GDM1 (cell line): ENCODE data around the gene VWA1.
"Not testable (repeated sequence)": the region's sequence is repeated elsewhere in the genome, so short reads cannot be mapped to it uniquely, and the experiment has no call there.

Source experiments
- DNase-seq: peaks from one replicate; lab custom pipeline; 2025; lab: John Stamatoyannopoulos, UW

Gene VWA1

DNA sequence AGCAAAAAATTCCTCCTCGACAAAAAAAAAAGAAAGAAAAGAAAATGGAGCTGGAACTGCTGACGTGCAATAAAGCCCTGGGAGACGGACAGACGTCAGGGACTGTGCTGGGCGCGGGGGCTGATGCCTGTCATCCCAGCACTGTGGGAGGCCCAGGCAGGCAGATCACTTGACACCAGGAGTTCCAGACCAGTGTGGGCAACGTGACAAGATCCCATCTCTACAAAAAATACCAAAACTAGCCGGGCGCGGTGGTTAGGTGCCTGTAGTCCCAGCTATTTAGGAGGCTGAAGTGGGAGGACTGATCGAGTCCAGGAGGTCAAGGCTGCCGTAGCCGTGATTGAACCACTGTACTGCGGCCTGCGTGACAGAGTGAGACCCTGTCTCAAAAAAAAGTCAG is 10.8 kb upstream of the VWA1 start:
- no peak for DNase-seq

DNA sequence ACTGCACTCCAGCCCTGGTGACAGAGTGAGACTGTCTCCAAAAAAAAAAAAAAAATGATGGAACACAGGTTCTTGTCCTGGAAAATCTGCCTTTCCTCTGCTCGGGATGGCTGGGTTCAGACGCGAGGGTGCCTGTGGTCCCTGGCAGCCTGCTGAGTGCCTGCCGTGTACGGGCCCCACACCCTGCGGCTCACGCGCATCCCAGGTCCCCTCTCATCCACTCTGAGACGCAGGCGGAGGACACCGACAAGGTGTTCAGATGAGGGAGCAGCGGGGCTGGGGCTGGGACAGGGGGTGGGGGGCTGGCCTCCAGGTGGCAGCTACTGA is 10.1 kb upstream of the VWA1 start:
- DNase-seq, result no peak

DNA sequence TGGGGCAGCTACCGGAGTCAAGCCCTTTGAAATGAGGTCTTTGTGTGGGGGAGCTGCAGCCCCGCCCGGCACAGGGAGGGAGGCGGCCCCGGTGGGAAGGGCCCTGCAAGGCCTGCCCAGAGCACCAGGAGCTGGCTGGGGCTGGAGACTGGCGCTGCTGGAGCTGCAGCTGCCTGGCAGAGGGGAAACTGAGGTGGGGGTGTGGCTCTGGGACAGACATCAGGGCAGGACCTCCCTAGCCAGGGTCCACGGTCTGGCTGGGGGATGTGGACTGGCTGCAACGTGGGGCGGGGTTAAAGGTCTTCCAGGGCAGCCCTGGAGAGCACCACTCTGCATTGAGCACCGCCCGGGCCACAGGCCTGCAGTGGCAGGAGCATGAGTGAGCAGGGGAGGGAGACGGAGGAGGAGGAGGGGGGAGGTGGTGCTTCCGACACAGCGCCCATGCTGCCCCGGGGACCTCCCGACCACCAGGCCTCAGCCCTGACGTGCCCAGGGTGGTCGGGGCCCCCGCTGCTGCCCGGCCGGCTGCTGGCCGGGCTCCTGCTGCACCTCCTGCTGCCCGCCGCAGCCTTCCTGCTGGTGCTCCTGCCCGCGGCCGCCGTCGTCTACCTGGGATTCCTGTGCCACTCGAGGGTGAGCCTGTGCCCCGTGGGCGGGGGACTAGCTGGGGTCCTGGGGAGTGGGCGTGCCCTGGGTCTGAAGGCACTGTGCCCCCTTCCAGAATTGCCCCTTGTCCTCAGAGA is 9.6 kb upstream of the VWA1 start:
- no peak for DNase-seq

DNA sequence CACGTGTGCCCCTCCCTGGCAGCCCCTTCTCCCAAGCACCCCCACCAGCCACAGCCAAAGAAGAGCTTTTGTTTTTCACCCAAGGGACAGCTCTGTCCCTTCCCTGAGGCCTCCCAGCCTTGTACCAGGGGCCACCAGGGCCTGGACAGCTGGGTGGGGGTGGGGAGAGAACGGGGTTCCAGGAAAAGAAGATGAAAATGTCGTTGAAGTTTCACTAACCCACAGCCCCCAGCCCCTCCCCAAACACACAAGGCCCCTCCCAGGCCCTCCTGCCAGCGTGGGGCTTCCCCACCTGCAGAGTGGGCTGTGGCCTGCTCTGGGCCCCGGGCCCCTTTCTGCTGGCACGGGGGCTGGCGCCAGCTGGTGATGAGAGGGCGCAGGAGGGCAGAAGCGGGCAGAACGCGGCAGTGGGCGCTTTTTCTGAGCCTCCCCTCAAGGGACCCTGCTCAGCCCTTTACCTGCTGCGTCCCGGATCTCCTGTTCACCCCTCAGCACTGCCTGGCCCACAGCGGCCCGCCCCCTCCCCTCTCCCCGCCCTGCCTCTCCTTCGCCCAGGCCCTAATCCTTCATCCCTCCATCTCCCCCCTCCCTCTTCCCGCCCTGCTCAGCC is 8.9 kb upstream of the VWA1 start:
- DNase-seq, result no peak

DNA sequence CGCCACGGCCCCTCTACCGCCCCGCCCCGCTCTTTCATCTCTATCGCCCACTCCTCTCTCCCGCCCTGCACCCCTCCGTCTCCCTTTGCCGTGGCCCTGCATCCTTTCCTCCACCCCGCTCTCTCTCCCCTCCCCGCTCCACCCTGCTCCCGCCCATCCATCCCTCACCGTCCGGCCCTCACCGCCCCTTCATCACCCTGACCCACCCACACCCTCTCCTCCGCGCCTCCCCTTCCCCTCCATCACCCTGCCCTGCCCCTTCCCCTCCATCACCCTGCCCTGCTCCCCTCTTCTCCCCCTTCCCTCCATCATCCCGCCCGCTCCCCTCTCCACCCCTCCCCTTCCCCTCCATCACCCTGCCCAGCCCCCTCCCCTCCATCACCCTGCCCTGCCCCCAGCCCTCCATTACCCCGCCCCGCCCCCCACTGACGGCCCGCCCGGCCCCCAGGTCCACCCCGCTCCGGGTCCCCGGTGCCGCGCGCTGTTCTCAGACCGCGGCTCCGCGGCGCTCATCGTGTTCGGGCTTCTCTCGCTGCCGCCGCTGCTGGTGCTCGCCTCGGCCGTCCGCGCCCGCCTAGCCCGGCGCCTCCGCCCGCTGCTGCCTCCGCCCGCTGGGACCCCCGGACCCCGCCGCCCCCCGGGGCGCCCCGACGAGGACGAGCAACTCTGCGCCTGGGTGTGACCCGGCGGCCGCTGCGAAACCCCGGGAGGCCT is 8.2 kb upstream of the VWA1 start:
- no peak for DNase-seq

DNA sequence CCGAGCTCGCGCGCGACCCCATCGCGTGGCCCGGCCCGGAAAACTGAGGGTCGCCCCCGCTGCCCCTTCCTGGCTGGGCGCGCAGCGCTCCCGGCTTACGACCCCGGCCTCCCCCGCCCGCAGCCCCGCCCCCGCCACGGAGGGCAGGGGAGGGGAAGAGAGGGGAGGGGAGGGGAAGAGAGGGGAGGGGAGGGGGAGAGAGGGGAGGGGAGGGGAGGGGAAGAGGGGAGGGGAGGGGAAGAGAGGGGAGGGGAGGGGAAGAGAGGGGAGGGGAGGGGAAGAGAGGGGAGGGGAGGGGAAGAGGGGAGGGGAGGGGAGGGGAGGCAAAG is 7.7 kb upstream of the VWA1 start:
- no peak for DNase-seq

DNA sequence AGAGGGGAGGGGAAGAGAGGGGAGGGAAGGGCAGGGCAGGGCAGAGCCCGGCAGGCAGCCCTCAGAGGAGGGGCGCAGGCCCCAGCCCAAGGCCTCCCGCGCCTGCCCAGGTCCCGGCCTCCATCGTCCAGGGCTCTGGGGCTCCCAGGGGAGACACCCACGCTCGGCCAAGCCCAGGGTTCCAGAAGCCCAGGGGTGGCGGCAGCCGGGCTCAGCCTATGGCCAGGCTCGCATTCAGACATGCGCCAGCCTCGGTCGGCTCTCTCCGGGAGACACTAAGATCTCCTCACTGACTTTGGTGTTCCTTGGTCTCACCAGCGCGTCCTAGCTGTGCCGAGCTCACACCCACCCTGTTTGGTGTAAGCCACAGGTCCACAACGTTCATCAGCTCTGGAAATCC is 7.3 kb upstream of the VWA1 start:
- DNase-seq, result no peak

DNA sequence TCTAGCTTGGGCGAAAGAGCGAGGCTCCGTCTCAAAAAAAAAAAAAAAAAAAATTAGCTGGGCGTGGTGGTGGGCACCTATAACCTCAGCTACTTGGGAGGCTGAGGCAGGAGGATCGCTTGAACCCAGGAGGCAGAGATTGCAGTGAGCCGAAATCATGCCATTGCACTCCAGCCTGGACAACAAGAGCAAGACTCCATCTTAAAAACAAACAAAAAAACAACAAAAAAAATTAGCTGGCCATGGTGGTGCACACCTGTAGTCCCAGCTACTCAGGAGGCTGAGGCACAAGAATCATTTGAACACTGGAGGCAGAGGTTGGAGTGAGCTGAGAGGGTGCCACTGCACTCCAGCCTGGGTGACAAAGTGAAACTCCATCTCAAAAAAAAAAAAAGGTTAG is 6.5 kb upstream of the VWA1 start:
- DNase-seq, result not testable (repeated sequence)

DNA sequence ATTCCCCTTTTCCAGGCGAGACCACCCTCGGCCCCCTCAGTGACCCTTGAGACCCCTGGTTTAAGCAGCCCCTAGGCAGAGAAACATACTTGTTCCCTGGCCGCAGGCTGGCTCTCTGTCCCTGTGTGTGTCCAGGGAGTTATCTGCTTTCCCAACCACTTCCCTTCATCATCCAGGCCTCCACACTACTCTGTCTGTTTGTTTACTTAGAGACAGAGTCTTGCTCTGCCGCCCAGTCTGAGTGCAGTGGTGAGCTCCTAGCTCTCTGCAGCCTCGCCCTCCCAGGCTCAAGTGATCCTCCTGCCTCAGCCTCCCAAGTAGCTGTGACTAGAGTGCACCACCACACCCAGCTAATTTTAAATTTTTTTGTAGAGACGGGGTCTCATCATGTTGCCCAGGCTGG is 5.8 kb upstream of the VWA1 start:
- no peak for DNase-seq

DNA sequence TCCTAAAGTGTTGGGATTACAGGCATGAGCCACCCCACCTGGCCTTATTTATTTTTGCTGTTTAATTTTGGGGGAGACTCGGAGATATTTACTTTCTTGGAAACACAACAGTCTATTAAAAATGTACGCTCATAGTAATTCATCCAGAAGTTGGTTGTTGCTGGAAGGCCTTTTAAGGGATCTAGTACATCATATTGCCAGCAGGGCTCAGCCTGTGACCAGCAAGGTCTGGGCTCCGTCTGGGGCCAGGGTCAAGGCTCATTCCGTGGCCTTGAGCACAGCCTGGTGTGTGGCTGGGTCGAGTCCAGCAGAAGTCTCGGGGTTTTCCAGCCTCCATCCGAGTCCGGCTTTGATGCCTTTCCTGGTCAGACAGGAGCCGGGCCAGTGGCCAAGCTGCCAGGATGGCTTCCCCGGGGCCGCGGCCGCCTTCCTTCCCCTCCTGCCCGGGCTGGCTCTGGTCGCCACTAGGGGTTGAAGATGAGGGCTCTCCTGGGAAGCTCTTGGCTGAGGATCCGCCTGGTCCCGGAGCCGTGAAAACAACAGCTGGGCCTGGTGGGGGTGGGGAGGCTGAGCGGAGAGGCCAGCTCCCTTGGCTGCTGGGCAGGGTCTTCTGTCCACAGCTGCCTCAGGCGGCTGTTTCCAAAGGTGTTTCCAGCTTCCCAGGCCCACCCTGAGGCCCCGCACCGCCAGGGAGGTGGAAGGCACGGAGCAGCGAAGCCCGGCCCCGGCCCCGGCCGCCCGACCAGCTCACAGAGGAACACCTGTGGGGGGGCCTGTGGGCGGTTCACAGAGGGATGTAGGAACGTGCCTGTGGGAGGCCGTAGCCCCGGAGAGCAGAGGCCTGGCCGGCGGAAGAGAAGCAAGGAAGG is 5.1 kb upstream of the VWA1 start:
- DNase-seq, result no peak

DNA sequence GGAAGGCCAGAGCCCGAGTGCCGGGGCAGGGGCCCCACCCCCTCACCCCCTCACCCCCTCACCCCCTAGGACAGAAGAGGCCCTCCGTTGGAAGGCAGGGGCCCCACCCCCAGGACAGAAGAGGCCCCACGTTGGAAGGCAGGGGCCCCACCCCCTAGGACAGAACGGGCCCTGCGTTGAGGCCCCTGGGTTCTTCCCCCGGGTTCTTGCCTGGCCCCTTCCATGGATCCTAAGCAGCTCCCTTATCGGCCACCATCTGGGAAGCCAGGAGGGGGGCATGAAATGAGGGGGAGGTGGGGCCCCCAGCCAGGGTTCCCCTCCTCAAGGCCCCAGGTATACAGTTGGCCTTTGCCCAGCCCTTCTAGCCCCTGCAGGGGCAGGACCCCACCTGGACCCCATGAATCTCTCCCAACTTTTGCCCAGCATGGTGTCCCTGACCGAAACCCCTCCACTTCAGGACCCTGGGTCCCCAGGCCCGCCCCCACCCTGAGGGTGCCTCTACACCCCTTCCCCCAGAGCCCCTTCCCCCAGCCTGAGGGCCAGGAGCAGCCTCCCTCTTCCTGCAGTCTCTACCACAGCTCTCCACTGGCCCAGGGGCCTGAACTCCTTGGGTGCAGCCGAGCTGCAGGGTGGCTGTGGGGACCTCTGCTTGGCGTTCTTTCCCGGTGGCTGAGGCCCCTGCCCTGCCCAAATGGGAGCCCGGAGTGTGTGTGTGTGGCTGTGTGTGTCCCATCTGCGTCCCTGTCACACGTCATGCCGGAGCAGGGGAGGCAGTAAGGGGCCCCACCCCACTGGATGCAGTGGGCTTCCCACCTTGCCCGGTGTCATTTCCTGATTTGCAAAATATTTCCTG is 4.3 kb upstream of the VWA1 start:
- no peak for DNase-seq

DNA sequence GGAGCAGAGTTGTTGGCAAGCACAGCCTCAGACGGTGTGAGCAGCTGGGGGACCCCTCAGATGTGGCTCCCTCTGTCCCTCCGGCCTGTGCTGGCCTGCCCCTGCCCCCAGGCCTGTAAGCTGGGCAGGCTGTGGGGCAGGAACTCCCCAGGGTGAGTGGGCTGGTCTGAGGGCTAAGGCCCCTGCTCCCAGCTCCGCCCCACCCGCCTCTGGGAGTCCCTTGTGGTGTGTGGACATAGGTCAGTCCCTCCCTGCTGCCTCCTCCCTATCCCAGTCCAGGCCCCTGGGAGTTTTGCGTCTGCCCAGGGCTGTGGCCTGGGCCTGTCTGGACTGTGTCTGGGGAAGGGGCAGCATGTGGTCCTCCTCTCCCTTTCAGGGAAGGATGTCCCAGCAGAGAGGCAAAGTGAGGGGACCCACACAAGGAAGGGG is 3.6 kb upstream of the VWA1 start:
- no peak for DNase-seq

DNA sequence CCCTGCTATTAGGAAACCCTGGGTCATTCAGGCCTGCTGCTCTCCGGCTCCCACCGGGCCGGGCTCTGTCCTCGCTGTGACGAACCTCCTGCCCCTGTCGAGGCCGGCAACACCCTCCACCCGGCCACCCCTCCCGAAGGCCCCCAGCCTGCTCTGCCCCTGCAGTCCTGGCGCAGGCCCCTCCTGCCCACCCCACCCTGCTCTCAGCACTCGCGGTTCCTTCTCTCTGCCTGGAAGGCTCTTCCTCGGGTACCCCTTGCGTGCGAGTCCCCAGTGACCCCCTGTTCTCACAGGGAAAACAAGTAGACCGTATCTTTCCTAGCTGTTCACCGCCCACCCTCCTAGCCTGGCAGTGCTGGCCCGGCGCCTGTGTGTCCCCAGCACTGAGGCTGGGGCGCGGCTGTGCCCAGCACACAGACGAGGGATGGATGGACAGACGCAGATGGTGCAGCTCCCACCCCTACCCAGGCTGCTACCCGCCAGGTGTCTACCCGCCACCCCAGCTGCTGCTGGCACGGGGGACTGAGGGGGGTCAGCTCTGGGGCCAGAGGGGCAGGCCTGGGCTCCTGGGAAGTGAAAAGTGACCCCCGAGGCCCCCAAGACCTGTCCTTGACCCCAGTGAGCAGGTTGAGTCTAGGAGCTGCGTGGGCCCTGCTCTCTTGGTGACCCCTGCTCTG is 3.1 kb upstream of the VWA1 start:
- no peak for DNase-seq

DNA sequence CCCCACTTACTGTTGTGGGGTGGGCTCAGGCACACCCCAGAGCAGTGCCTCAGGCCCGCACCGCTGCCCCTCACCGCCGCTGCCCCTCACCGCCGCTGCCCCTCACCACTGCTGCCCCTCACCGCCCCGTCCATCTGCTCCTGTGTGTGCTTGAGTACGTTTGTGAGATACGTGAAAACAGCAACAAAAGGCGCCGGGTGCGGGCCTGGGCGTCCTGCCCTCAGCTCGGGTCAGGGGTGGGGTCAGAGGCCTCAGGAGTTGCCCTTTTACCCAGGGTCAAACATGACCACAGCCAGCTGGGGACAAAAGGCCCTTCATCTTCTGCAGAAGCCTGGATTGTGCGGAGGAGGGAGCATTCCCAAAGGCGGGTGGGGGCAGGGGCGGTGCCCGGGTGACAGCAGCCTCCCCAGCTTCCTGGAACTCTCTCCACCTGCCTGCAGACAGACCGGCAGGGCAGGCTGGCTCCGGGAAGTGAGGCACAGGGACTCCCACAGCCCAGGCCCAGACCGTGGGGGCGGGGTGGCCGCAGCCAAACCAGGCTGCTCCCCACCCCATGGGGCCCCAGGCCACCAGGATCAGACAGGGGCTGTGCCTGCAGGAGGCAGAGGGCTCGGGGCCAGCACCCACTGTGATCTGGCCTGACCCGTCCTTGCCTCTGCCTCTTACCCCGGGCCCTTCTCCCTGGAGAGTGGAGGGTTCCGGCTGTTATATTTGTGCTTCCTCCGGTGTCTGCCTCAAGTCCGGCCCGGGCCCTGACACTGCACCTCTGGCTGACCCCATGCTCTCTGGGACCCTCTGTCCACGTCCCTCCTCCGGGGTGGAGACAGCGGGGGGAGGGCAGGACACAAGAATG is 2.3 kb upstream of the VWA1 start:
- no peak for DNase-seq

DNA sequence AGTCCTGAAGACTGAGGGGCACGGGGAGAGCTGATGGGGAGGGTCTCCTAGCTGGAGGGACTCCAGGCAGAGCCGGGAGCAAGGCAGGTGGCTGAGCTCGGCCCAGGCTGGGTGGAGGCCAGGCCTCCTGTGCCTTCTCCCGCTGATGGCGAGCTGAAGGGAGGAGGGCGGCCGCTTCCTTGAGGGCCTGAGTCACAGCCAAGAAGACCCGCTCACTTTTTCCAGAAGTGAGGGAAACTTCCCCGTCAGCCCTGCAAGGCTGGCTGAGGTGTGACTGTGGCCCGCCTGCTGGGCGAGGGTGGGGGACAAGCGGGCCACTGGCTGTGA is 1.7 kb upstream of the VWA1 start:
- DNase-seq, result no peak

DNA sequence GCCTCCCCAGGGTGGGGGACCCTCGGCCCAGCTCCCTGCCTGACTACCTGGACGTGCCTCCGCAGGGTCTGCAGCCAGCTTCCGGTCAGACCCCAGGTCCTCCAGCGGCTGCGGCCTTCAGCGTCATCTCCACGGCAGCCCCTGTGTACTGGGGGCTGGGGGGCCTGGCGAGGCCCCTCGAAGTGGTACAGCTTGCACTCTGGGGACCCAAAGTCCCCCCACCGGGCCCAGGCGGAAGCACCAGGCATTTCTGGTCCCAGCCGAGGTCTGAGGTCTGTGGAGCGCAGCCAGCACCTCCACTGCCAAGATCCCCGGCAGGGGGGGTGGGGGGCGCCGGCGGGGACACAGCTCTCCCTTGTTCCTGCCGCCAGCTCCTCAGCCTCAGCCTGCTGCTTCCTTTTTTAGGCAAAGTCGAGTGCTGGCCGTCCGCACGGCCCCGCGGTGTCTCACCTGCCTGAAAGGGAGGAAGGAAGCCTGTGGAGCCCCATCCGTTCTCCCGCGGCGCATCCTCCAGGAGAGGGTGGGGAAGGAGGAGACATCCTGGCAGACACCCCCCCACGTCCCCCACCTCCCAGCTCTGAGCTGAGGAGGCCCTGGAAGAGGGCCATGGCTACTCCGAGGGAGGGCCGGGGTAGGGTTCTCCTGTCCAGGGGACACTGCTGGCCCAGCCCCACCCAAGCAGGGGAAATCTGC is 1.2 kb upstream of the VWA1 start:
- DNase-seq, result peak; percentile 78

DNA sequence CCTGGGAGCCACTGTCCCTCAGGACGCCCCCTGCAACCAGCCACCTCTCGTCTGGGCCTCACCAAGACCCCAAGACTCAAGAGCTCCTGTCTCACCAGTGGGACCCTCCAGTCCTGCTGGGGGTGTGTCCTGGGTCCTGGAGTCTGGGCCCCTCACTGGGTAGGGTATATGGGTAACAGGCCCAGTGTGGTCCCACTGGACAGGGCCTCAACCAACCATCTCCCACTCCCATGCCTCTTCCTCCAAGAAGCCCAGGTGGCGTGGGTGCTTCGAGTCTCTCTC is 725 bp upstream of the VWA1 start:
- no peak for DNase-seq

DNA sequence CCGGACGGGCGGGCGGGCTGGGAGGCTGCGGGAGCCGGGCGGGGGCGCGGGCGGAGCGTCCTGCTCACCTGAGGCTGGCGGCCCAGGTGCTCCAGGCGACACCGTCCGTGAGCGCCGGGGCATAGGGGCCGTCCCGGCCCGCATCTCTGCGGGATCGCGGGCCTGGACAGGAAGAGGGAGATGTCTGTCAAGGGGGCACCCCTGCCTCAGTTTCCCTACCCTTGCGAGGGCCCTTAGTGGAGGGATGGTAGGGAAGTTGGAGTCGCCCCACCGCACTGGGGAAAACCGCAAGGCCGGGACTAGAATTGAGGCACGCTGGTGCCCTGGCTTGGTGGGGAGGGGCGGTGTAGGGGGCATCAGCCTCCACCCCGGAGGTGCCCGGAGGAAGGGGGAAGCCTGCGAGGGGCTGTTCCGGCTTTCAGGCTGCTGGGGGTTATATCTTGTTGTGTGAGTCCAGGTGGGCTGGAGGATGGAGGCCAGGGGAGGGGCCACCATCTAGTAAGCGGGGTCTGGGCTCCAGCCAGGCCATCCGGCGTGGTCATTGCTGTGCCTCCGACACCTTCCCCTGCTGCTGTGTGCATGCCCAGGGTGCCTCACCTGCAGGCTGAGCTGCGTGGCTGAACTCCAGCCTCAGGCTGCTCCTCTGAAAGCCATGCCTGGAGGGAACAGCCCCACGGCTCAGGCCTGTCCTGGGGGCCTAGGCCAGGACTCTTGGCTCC is 580 bp downstream of the VWA1 start:
- no peak for DNase-seq

DNA sequence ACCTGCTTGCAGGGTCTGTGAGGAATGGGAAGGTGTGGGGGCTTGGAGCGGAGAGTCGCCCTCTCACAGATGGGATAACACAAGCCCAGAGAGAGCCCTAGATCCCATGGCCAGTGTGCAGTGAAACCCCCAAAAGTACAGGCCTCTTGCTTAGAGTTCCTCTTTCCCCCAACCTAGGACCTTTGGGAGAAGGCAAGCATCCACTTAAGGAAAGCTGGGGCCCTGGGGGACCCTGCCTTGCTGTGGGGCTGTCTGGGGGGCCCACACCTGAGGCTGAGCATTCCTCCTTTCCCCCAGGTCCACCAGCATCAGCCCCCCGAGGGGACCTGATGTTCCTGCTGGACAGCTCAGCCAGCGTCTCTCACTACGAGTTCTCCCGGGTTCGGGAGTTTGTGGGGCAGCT is 1.1 kb downstream of the VWA1 start:
- DNase-seq, result no peak
